Breast epithelium (tissue), 3 donors: ENCODE measurements around the gene UBL3.

Experiments used
- POLR2A ChIP-seq: fragments of 450-650 bp; IDR thresholded peaks from one replicate; pipeline ENCODE4 v1.6.1; 2016; ENCODE audit warnings: antibody characterized with exemption, mild to moderate bottlenecking, moderate library complexity
- POLR2AphosphoS5 ChIP-seq, 3 donors: sonication (generic); formaldehyde crosslinking; IDR thresholded peaks; one replicate each; pipeline ENCODE4 v1.6.1; 2017; ENCODE audit warnings: antibody characterized with exemption in 3 of 3
- TF ChIP-seq, protein P1 (sequence below), 3 donors: fragments of 450-650 bp; IDR thresholded peaks; one replicate each; pipeline ENCODE4 v1.5.1; 2016 to 2017; ENCODE audit warnings: antibody characterized with exemption in 3 of 3, mild to moderate bottlenecking in 3 of 3, moderate library complexity in 3 of 3

DNA sequence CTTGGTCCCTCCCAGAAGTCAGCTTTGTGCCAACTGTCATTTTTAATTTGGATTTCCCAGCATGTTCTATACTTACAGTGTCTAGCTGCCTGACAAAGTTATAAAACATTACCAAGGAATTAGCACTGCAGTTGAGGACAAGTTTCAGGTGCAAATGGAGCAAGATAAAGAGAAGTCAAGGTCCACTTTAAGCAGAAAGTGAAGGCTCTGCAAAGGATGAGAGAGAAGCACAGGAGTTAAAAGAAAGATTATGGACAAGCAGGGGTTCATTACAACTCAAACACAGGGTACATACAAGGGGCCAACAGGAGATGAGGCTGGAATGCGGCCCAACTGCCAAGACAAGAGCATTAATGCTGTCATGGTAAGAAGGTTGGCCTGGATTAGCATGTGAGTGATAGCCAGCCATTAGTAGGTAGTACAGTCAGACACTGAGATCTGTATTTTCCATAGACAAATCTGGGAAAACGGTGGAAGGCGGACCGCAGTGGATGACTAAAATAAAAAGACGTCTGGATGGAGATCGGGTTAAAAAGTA, 17.6 kb downstream of the UBL3 start:
- TF ChIP-seq, protein P1, sequence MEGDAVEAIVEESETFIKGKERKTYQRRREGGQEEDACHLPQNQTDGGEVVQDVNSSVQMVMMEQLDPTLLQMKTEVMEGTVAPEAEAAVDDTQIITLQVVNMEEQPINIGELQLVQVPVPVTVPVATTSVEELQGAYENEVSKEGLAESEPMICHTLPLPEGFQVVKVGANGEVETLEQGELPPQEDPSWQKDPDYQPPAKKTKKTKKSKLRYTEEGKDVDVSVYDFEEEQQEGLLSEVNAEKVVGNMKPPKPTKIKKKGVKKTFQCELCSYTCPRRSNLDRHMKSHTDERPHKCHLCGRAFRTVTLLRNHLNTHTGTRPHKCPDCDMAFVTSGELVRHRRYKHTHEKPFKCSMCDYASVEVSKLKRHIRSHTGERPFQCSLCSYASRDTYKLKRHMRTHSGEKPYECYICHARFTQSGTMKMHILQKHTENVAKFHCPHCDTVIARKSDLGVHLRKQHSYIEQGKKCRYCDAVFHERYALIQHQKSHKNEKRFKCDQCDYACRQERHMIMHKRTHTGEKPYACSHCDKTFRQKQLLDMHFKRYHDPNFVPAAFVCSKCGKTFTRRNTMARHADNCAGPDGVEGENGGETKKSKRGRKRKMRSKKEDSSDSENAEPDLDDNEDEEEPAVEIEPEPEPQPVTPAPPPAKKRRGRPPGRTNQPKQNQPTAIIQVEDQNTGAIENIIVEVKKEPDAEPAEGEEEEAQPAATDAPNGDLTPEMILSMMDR (IDR thresholded peaks at IDR 0.05): no peak
- no peak for TF ChIP-seq POLR2AphosphoS5 (IDR thresholded peaks at IDR 0.05)
- TF ChIP-seq POLR2A: no peak
